Smooth muscle cell (in vitro differentiated cells): Measurements from ENCODE around the gene MALAT1. TPM values are rescaled to one million over a fixed set of nuclear protein-coding genes. Genes with fewer than 3 reads are reported as not detected.

Experiments
- DNase-seq: peaks from one replicate; lab custom pipeline; 2025; ENCODE audit not compliant: unreplicated experiment; lab: John Stamatoyannopoulos, UW
- H2AFZ ChIP-seq: fragments of 200-600 bp; sonication (generic); 2 replicates; pipeline ENCODE4 v1.6.0; 2016; ENCODE audit warnings: antibody characterized with exemption, low read depth, mild to moderate bottlenecking
- H3F3A ChIP-seq: fragments of 200-600 bp; sonication (generic); 2 replicates; pipeline ENCODE4 v1.6.0; 2017; ENCODE audit warnings: antibody characterized with exemption, low read depth
- H3K27ac ChIP-seq: fragments of 200-600 bp; sonication (generic); 2 replicates; pipeline ENCODE4 v1.5.1; 2016; ENCODE audit warnings: low read depth, mild to moderate bottlenecking
- H3K27me3 ChIP-seq: fragments of 200-600 bp; sonication (generic); 2 replicates; pipeline ENCODE4 v1.6.1; 2016; ENCODE audit warnings: low read depth, mild to moderate bottlenecking
- H3K36me3 ChIP-seq: fragments of 200-600 bp; sonication (generic); 2 replicates; pipeline ENCODE4 v1.5.1; 2016; ENCODE audit warnings: low read depth
- H3K4me1 ChIP-seq: fragments of 200-600 bp; sonication (generic); 2 replicates; pipeline ENCODE4 v1.5.1; 2016; ENCODE audit warnings: low read depth
- H3K4me2 ChIP-seq: fragments of 200-600 bp; sonication (generic); 2 replicates; pipeline ENCODE4 v1.6.0; 2016; ENCODE audit warnings: mild to moderate bottlenecking
- H3K4me3 ChIP-seq: fragments of 200-600 bp; sonication (generic); 2 replicates; pipeline ENCODE4 v1.5.1; 2016; ENCODE audit warnings: mild to moderate bottlenecking
- H3K79me2 ChIP-seq: fragments of 200-600 bp; sonication (generic); 2 replicates; pipeline ENCODE4 v1.6.0; 2016; ENCODE audit warnings: low read depth, mild to moderate bottlenecking
- H3K9ac ChIP-seq: fragments of 200-600 bp; sonication (generic); 2 replicates; pipeline ENCODE4 v1.6.0; 2016; ENCODE audit warnings: low read depth
- H3K9me3 ChIP-seq: fragments of 200-600 bp; sonication (generic); replicated peaks from 2 replicates; pipeline ENCODE4 v1.5.1; 2016; ENCODE audit warnings: low read depth
- H4K20me1 ChIP-seq: fragments of 200-600 bp; sonication (generic); 2 replicates; pipeline ENCODE4 v1.6.0; 2016; ENCODE audit warnings: low read depth
- WGBS: methylation state at CpG from one replicate; pipeline ENCODE4 v1.1.7; 2016; ENCODE audit warnings: low lambda C conversion rate; 5-methylcytosine and 5-hydroxymethylcytosine counted together
- polyA plus RNA-seq: library from polyadenylated mRNA; unstranded; fragments of >200 nt; fragmentation: Nextera tagmentation; extraction: Ambion mirVana; gene quantifications from 2 replicates; pipeline ENCODE4 v1.2.1, GENCODE V29; 2016
- total RNA-seq: library from RNA; depleted of rRNA; stranded (reverse); fragments of >200 nt; gene quantifications from 2 replicates; pipeline ENCODE4 v1.2.3, GENCODE V29; 2014
- TF ChIP-seq, protein P1 (sequence below): fragments of 200-600 bp; sonication (generic); IDR thresholded peaks from 2 replicates; pipeline ENCODE4 v1.5.1; 2017; ENCODE audit warnings: borderline replicate concordance, mild to moderate bottlenecking, antibody characterized with exemption; ENCODE audit not compliant: insufficient read depth, poor library complexity, severe bottlenecking

Gene MALAT1
- total and polyA plus RNA-seq, 2 experiments from 2014 or later, result 6,158 to 7,386 TPM

DNA sequence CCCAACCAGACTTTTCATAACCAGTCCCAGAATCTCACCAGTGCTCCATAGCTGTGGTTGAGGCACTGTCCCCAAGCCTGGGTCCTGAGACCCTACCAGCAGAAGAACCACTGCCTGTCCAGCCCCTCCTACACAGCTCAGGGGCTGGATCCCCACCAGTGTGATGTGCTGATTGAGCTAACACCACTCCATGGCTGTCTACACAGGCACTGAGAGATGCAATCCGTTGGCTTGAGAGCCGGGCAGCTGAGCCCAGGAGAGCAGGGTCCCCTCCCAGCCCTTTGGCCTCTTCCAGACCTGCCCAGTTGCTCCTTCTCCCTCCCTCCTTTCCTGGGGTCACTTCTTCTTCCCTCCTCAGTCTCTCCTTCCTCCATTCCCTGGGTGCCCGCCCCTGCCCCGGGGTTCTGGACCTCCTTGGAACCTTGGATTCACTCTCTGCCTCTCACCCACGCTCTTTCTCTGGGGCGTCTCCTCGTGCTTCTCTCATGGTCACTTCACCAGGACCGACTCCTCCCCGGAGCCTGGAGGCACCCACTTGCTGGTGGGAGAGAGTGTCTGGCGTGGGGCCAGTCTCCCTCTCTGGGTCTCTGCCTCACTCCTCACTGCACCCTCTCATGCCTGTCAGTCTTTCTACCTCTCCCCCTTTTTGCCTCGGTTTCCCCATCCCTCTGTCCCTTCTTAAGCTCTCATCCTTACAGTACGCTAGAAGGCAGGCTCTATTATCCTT lies 25.3 kb downstream of the MALAT1 start:
- H3K36me3 ChIP-seq, result no peaks in the 10 kb centered on the region
- WGBS, result 29% methylated on average over 12 of the region's 12 CpGs
- H3K4me2 ChIP-seq, result peak overlapping the region; percentile 77
- H4K20me1 ChIP-seq, result peaks cover 44% of the 10 kb centered on the region
- H3K79me2 ChIP-seq, result peaks cover 40% of the 10 kb centered on the region
- H3K27ac ChIP-seq, result peak overlapping the region; percentile 48
- peak overlapping the region; percentile 27 for H3K4me3 ChIP-seq
- TF ChIP-seq, protein P1, sequence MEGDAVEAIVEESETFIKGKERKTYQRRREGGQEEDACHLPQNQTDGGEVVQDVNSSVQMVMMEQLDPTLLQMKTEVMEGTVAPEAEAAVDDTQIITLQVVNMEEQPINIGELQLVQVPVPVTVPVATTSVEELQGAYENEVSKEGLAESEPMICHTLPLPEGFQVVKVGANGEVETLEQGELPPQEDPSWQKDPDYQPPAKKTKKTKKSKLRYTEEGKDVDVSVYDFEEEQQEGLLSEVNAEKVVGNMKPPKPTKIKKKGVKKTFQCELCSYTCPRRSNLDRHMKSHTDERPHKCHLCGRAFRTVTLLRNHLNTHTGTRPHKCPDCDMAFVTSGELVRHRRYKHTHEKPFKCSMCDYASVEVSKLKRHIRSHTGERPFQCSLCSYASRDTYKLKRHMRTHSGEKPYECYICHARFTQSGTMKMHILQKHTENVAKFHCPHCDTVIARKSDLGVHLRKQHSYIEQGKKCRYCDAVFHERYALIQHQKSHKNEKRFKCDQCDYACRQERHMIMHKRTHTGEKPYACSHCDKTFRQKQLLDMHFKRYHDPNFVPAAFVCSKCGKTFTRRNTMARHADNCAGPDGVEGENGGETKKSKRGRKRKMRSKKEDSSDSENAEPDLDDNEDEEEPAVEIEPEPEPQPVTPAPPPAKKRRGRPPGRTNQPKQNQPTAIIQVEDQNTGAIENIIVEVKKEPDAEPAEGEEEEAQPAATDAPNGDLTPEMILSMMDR, result no peak
- no peak overlapping the region for H2AFZ ChIP-seq
- H3K4me1 ChIP-seq, result peaks cover 34% of the 10 kb centered on the region
- peak; percentile 43 for DNase-seq
- H3K9me3 ChIP-seq, result no peaks in the 10 kb centered on the region
- H3K27me3 ChIP-seq, result no peaks in the 10 kb centered on the region
- H3K9ac ChIP-seq, result no peak overlapping the region
- peaks cover 30% of the 10 kb centered on the region for H3F3A ChIP-seq

DNA sequence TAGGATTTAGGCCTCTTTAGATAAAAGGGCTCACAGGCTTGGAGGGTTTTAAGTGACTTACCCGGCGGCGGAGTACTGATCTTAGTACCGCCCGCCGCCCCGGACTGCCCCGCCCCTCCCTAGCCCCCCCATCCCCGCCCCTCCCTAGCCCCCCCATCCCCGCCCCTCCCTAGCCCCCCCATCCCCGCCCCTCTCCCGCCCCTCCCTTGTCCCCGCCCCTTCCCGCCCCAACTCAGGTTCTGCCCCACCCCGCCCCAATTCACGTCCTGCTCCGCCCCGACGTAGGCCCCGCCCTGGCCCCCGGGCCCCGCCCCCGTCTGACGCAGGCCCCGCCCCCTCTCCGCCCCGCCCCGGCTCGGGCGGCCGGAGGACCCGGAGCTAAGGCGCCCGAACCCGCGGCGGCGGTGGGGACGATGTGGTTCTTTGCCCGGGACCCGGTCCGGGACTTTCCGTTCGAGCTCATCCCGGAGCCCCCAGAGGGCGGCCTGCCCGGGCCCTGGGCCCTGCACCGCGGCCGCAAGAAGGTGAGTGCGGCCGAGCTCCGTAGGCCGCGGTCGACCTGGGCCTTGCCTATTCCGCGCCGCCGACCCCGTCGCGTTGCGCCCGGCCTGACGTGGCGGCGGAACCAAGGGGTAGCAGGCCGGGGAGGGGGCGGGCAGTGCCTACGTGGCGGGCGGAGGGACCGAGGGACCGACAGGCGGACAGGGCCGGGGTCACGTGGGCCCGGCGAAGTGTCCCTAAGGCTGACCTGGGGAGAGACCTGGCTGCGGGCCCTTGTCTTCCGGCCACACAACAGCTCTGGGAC lies 26.1 kb downstream of the MALAT1 start, which contains the start of gene SCYL1:
SCYL1 (plus strand) TSS at position 343 of the 805 bp plus-strand sequence; CDS start at position 414, 71 bp downstream.
- Histone ChIP-seq H3K79me2 (peaks cover 40% of the 10 kb centered on the region), H4K20me1 (peaks cover 52% of the 10 kb centered on the region)

DNA sequence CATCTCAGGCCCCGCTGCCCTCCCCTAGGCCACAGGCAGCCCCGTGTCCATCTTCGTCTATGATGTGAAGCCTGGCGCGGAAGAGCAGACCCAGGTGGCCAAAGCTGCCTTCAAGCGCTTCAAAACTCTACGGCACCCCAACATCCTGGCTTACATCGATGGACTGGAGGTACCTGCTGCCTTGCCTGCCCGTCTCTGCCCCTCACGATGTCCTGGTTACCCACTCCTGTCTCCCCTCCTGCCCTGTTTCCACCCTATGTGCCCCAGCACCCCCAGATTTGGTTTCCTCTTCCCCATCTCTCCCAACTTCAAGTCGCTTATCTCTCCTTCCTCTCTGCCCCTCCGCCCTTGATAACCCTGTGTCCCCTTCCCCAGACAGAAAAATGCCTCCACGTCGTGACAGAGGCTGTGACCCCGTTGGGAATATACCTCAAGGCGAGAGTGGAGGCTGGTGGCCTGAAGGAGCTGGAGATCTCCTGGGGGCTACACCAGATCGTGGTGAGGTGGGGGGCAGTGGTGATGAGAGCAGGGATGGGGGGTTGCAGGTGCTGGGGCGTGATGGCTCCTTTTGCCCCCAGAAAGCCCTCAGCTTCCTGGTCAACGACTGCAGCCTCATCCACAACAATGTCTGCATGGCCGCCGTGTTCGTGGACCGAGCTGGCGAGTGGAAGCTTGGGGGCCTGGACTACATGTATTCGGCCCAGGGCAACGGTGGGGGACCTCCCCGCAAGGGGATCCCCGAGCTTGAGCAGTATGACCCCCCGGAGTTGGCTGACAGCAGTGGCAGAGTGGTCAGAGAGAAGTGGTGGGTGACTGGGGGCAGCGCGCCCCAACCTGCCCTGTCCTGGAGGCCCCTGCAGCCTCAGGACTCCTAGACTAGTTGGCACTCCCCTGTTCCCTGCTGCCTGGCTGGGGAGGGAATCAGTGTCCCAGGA lies 27.0 kb downstream of the MALAT1 start:
- 65% methylated on average over 29 of the region's 31 CpGs for WGBS
- peaks cover 30% of the 10 kb centered on the region for H3F3A ChIP-seq
- TF ChIP-seq, protein P1, result no peak
- H3K9ac ChIP-seq, result peak overlapping the region; percentile 100
- H3K9me3 ChIP-seq, result no peaks in the 10 kb centered on the region
- peak overlapping the region; percentile 96 for H3K27ac ChIP-seq
- no peak overlapping the region for H2AFZ ChIP-seq
- H3K79me2 ChIP-seq, result peaks cover 40% of the 10 kb centered on the region
- H3K4me2 ChIP-seq, result peak overlapping the region; percentile 100
- H3K4me1 ChIP-seq, result peaks cover 34% of the 10 kb centered on the region
- H4K20me1 ChIP-seq, result peaks cover 61% of the 10 kb centered on the region
- no peak for DNase-seq
- no peaks in the 10 kb centered on the region for H3K36me3 ChIP-seq
- H3K4me3 ChIP-seq, result peak overlapping the region; percentile 100
- H3K27me3 ChIP-seq, result no peaks in the 10 kb centered on the region

More for the DNA sequence above, 26.1 kb downstream of the MALAT1 start, which contains the start of gene SCYL1:
- Histone ChIP-seq H3K27me3 (no peaks in the 10 kb centered on the region), H3F3A (peaks cover 30% of the 10 kb centered on the region), H3K36me3 (no peaks in the 10 kb centered on the region), H3K9ac (peak within 1 kb of the TSS; percentile 100), H3K4me3 (peak within 1 kb of the TSS; percentile 100), H3K4me2 (peak within 1 kb of the TSS; percentile 100), H3K27ac (peak within 1 kb of the TSS; percentile 96), H2AFZ (peak within 1 kb of the TSS; percentile 72), H3K9me3 (no peaks in the 10 kb centered on the region), H3K4me1 (peaks cover 34% of the 10 kb centered on the region)
- peak; percentile 68 for DNase-seq
- 3% methylated on average over 19 of the region's 82 CpGs for WGBS
- TF ChIP-seq, protein P1, result no peak
